Body of pancreas (tissue), 4 donors: ENCODE measurements around the gene RBM38. TPM values are rescaled to one million over a fixed set of nuclear protein-coding genes. Genes with fewer than 3 reads are reported as not detected.
A peak's percentile ranks its signal among the peaks of the same experiment; 100 is the strongest.

Experiments
- ATAC-seq: fragments of 150-250 bp; one replicate; pipeline ENCODE4 v1.9.1; 2016
- DNase-seq, 4 donors: peaks; one replicate each; pipeline ENCODE4 v3.0.0-alpha.2; 2019
- H3K27ac ChIP-seq, 4 donors: fragments of 200-600 bp; sonication (generic); 1 replicate in 3 of 4; 2 replicates in 1 of 4; pipeline versions ENCODE4 v1.5.1 to v1.6.1; 2016 to 2019; ENCODE audit warnings: mild to moderate bottlenecking in 1 of 4, mixed read lengths in 1 of 4, moderate library complexity in 1 of 4
- H3K27me3 ChIP-seq, 2 donors: fragments of 200-600 bp; sonication (generic); one replicate each; pipeline ENCODE4 v1.6.0; 2016; ENCODE audit warnings: mild to moderate bottlenecking in 1 of 2
- H3K36me3 ChIP-seq, 2 donors: fragments of 200-600 bp; sonication (generic); replicated peaks in 1 of 2; 2 replicates each; pipeline ENCODE4 v1.5.1; 2016; ENCODE audit warnings: low read depth in 2 of 2; ENCODE audit not compliant: insufficient read depth in 1 of 2
- H3K4me1 ChIP-seq: fragments of 200-600 bp; sonication (generic); one replicate; pipeline ENCODE4 v1.6.0; 2016
- H3K4me3 ChIP-seq, 2 donors: fragments of 200-600 bp; sonication (generic); 1 replicate in 1 of 2; 2 replicates in 1 of 2; pipeline ENCODE4 v1.5.1; 2016 to 2019
- H3K9me3 ChIP-seq, 3 donors: fragments of 200-600 bp; sonication (generic); 1 replicate in 2 of 3; 2 replicates in 1 of 3; pipeline ENCODE4 v1.5.1; 2016
- POLR2A ChIP-seq, 3 donors: fragments of 450-650 bp; IDR thresholded peaks; one replicate each; pipeline ENCODE4 v1.6.1; 2016; ENCODE audit warnings: antibody characterized with exemption in 3 of 3, mild to moderate bottlenecking in 2 of 3
- WGBS, 2 donors: methylation state at CpG; one replicate each; pipeline ENCODE4 v1.1.5; 2017; 5-methylcytosine and 5-hydroxymethylcytosine counted together
- intact Hi-C: fragments of 100-400 bp; cut with DNase I; formaldehyde crosslinking; loops from one replicate; pipeline ENCODE4 v1.15.1; 2023
- total RNA-seq, 2 donors: library from RNA; depleted of rRNA; stranded (reverse); fragments of >200 nt; gene quantifications; one replicate each; pipeline ENCODE4 v1.1.0, GENCODE V29; 2016
- TF ChIP-seq, protein P1 (sequence below), 7 experiments: fragments of 450-650 bp in 4 of 7; fragments of 200-600 bp in 3 of 7; sonication (generic) in 3 of 7; IDR thresholded peaks; one replicate each; pipeline ENCODE4 v1.5.1; 2016 to 2019; ENCODE audit warnings: antibody characterized with exemption in 7 of 7

Gene RBM38
- total RNA-seq, 2 donors from 2014 or later = 5.6 to 12.7 TPM

- Histone ChIP-seq H3K36me3 (no peaks in the 10 kb centered on the region), H3K27me3 (no peaks in the 10 kb centered on the region), H3K4me3 (no peak overlapping the region), H3K4me1 (peaks cover 28% of the 10 kb centered on the region), H3K27ac (no peak overlapping the region), H3K9me3 (no peaks in the 10 kb centered on the region)
- ATAC-seq (no peak), DNase-seq (no peak)
- 78 to 85% methylated on average over 7 of the region's 7 CpGs for WGBS, 2 donors
- TF ChIP-seq, protein P1, sequence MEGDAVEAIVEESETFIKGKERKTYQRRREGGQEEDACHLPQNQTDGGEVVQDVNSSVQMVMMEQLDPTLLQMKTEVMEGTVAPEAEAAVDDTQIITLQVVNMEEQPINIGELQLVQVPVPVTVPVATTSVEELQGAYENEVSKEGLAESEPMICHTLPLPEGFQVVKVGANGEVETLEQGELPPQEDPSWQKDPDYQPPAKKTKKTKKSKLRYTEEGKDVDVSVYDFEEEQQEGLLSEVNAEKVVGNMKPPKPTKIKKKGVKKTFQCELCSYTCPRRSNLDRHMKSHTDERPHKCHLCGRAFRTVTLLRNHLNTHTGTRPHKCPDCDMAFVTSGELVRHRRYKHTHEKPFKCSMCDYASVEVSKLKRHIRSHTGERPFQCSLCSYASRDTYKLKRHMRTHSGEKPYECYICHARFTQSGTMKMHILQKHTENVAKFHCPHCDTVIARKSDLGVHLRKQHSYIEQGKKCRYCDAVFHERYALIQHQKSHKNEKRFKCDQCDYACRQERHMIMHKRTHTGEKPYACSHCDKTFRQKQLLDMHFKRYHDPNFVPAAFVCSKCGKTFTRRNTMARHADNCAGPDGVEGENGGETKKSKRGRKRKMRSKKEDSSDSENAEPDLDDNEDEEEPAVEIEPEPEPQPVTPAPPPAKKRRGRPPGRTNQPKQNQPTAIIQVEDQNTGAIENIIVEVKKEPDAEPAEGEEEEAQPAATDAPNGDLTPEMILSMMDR (IDR thresholded peaks at IDR 0.05) = no peak
- TF ChIP-seq POLR2A (IDR thresholded peaks at IDR 0.05) = no peak
- intact Hi-C loops = loop anchor here (5.0 kb wide), 1 partner anchor 59 kb away; no protein-coding TSS in a partner anchor
Observed at GRCh38 chr20:57387945-57388371, 3.2 kb upstream of the RBM38 start.

GRCh38 chr20:57388953-57389694 lies 2.1 kb upstream of the RBM38 start:
- H3K9me3 ChIP-seq = no peaks in the 10 kb centered on the region
- no peaks in the 10 kb centered on the region for H3K36me3 ChIP-seq
- ATAC-seq (peak; percentile 83), DNase-seq (peak; percentile 81 to 89 (median 85))
- peaks cover 33% of the 10 kb centered on the region for H3K4me1 ChIP-seq
- intact Hi-C loops = loop anchor here (5.0 kb wide), 1 partner anchor 58 kb away; no protein-coding TSS in a partner anchor
- WGBS, 2 donors = 3 to 19% methylated on average over 7 to 42 of the region's 57 CpGs
- peak overlapping the region in 3 of 4 donors; percentile 33 to 66 (median 57) for H3K27ac ChIP-seq
- H3K4me3 ChIP-seq = no peak overlapping the region
- peak; percentile 18 to 49 (median 47) for TF ChIP-seq POLR2A (IDR thresholded peaks at IDR 0.05)
- TF ChIP-seq, protein P1 (IDR thresholded peaks at IDR 0.05) = peak in 3 of 7 experiments; percentile 21 to 44 (median 29)
- H3K27me3 ChIP-seq = no peaks in the 10 kb centered on the region

- intact Hi-C loops = loop anchor here (5.0 kb wide), 1 partner anchor 57 kb away; no protein-coding TSS in a partner anchor
- Histone ChIP-seq H3K36me3 (no peaks in the 10 kb centered on the region), H3K4me3 (no peak overlapping the region), H3K27ac (peak overlapping the region in 3 of 4 donors; percentile 33 to 66 (median 57)), H3K27me3 (no peaks in the 10 kb centered on the region), H3K9me3 (no peaks in the 10 kb centered on the region), H3K4me1 (peaks cover 33% of the 10 kb centered on the region)
- DNase-seq (peak in 2 of 4 donors; percentile 11 to 21), ATAC-seq (no peak)
- TF ChIP-seq POLR2A (IDR thresholded peaks at IDR 0.05) = no peak
- TF ChIP-seq, protein P1 (IDR thresholded peaks at IDR 0.05) = no peak
- WGBS, 2 donors = 61 to 69% methylated on average over 34 to 38 of the region's 52 CpGs
Observed at GRCh38 chr20:57389695-57390603, 1.2 kb upstream of the RBM38 start.

GRCh38 chr20:57391439-57392301 lies 474 bp downstream of the RBM38 start:
- WGBS, 2 donors = 6 to 8% methylated on average over 16 to 26 of the region's 98 CpGs
- intact Hi-C loops = no loop called here
- Histone ChIP-seq H3K27ac (peak overlapping the region; percentile 46 to 65 (median 59)), H3K27me3 (no peaks in the 10 kb centered on the region), H3K4me1 (peaks cover 38% of the 10 kb centered on the region), H3K9me3 (no peaks in the 10 kb centered on the region), H3K36me3 (no peaks in the 10 kb centered on the region), H3K4me3 (peak overlapping the region; percentile 22 to 70)
- TF ChIP-seq, protein P1 (IDR thresholded peaks at IDR 0.05) = no peak
- no peak for TF ChIP-seq POLR2A (IDR thresholded peaks at IDR 0.05)
- peak in 1 of 4 donors; percentile 39 for DNase-seq
- peak; percentile 10 for ATAC-seq
